H54 (cell line): ENCODE measurements around the gene ZNF19.

Source experiments
- DNase-seq: peaks from one replicate; pipeline ENCODE4 v3.0.0; 2011; ENCODE audit warnings: low spot score, mixed read lengths; ENCODE audit not compliant: insufficient read length
- FAIRE-seq: peaks from 3 replicates; lab custom pipeline; 2011; peaks lifted over from hg19 to GRCh38; lab: Jason Lieb, UNC
- POLR2A ChIP-seq: IDR thresholded peaks from 2 replicates; pipeline ENCODE4 v1.6.1; 2011; ENCODE audit warnings: low read depth, mild to moderate bottlenecking, low read length

The ZNF19 gene

DNA sequence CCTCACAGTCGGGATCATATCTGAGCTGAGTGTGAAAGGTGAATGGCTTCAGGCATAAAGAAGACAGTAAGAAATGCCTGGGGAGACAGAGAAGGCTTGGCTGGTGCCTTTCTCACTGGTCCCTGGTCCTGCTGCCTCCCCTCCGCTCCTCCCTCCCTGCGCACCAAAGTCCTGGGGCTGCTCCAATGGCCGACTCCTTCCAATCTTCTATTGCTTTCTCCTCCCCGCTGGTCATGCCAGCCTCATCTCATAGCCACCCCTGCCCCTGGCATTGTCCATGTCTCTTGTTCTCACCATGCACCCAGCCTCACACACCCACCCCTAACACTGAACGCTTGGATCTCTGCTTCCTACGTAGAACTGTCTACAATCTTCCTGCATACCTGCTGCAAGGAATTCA lies 65.3 kb downstream of the ZNF19 start:
- TF ChIP-seq POLR2A = no peak
- DNase-seq (no peak), FAIRE-seq (no peak)
